NCI-H2029 (cell line): ENCODE results near the gene HSD17B1.
"Not testable (repeated sequence)": the region's sequence is repeated elsewhere in the genome, so short reads cannot be mapped to it uniquely, and the experiment has no call there.

ENCODE experiments used
- DNase-seq: peaks from one replicate; lab custom pipeline; 2025; lab: John Stamatoyannopoulos, UW

Gene HSD17B1

GRCh38 chr17:42525221-42525620, 27.5 kb upstream of the HSD17B1 start:
- DNase-seq: no peak

GRCh38 chr17:42526031-42526444, 26.7 kb upstream of the HSD17B1 start:
- DNase-seq: no peak

- DNase-seq: no peak
Observed at GRCh38 chr17:42527932-42528331, 24.8 kb upstream of the HSD17B1 start.

- no peak for DNase-seq
Observed at GRCh38 chr17:42529061-42529460, 23.7 kb upstream of the HSD17B1 start.

GRCh38 chr17:42530952-42531454, 21.7 kb upstream of the HSD17B1 start:
- DNase-seq: no peak

DNA sequence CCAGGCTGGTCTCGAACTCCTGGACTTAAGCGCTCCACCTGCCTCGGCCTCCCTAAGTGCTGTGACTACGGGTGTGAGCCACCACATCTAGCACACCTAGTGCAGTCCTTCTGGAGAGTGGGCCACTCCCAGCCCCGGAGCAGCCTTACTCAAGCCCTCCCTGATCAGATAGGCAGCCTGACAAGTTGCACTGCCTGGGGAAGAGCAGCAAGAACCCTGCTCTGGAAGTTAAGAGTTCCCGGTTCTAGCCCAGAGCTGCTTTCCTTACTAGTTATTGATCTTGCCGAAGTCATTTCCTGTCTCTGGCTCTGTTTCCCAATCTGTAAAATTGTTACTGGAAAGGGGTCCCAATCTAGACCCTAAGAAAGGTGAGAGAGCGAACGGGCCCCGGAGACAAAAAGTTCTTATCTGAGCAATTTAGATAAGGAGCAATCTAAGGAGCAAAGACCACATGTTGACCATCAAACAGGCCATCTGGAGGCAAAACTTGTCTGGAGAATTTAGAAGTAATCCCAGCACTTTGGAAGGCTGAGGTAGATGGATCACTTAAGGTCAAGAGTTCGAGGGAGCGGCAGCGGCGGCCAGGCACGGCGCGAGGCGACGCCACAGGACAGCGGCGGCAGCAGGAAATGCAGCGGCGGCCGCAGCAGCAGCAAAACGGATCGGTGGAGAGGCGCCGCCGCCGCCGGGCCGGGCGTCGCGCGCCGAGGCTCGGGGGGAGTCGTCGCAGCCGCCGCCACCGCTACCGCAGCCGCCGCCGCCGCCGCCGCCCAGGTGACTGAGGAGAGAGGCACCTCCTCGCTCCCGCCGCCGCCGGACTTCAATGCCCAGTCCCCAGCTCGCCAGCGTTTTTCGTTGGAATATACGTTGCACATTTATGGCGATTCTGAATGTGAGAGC, 21.0 kb upstream of the HSD17B1 start:
- DNase-seq: no peak

- DNase-seq: no peak
Observed at GRCh38 chr17:42535155-42536047, 17.3 kb upstream of the HSD17B1 start.

DNA sequence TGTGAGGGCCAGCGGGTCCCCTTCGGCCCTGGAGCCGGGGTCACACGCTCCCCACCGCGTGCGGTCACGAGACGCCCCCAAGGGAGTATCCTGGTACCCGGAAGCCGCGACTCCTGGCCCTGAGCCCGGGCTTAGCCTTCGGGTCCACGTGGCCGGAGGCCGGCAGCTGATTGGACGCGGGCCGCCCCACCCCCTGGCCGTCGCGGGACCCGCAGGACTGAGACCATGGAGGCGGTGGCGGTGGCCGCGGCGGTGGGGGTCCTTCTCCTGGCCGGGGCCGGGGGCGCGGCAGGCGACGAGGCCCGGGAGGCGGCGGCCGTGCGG, 16.7 kb upstream of the HSD17B1 start, which contains the start of gene NAGLU:
NAGLU (plus strand) TSS at position 194 of the 324 bp plus-strand sequence; CDS start at position 226, 32 bp downstream.
- DNase-seq: peak; percentile 79

DNA sequence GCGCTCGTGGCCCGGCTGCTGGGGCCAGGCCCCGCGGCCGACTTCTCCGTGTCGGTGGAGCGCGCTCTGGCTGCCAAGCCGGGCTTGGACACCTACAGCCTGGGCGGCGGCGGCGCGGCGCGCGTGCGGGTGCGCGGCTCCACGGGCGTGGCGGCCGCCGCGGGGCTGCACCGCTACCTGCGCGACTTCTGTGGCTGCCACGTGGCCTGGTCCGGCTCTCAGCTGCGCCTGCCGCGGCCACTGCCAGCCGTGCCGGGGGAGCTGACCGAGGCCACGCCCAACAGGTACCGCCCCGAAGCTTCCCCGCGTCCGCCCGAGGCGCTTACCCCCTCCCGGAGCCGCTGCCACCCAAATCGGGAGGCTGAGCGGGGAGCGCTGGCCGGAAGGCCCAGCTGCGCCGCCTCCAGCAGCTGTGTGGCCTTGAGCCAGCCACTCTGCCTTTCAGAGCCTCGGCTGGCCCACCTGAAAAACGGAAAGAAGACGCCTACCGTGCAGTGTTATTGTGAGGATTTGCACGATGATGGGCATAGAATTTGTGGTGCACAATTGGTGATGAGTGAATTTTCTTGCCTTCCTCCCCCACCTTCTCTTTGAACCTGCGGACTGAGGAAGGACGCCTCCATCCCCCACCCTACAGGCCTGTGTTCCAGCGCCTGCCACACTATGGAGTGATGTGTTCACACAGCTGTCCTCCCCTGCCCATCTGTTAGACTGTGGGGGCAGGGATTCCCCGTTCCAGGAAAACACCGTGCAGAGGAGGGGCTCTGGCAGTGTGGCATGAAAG, 16.2 kb upstream of the HSD17B1 start:
- peak; percentile 78 for DNase-seq

DNA sequence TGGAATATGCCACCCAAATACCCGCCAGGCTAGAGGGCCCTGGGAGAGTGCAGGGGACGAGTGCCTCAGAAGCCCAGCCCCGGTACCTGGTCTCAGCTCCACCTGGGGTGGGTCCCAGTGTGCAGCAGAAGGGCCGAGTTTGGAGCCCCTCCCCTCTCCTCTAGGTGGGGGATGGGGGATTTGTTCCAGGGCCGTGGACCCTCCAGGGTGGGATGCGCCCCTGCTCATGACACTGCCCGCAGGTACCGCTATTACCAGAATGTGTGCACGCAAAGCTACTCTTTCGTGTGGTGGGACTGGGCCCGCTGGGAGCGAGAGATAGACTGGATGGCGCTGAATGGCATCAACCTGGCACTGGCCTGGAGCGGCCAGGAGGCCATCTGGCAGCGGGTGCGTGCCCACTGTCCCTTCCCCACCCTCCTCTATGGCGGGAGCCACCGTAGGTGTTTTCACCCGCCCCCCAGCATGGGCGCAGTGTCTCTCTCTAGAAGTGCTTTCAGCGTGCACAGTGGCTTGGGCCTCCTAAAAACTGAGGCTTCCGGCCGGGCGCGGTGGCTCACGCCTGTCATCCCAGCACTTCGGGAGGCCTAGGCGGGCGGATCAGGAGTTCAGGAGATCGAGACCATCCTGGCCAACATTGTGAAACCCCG, 15.4 kb upstream of the HSD17B1 start:
- DNase-seq: no peak

DNA sequence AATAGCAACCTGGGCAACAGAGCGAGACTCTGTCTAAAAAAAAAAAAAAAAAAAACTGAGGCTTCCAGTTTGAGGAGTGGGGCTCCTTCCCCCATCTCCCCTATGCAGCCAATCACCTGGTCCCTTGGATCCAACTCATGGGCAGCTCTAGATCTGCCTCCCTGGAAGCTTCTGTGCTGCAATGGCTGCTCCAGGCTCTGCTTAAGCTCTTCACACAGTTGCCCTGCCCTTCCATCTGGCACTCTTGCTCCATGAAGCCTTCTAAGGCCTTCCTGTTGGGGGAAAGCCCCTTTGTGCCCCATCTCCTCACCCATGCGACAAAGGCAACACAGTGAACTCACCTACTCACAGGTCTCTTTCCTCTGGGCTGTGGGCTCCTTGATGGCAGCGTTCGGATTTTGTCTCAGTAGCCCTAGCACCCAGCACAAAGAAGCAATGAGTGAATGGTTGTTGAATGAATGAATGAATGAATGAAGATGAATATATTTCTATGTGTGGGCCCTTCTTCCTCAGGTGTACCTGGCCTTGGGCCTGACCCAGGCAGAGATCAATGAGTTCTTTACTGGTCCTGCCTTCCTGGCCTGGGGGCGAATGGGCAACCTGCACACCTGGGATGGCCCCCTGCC, 14.8 kb upstream of the HSD17B1 start:
- DNase-seq: no peak

DNA sequence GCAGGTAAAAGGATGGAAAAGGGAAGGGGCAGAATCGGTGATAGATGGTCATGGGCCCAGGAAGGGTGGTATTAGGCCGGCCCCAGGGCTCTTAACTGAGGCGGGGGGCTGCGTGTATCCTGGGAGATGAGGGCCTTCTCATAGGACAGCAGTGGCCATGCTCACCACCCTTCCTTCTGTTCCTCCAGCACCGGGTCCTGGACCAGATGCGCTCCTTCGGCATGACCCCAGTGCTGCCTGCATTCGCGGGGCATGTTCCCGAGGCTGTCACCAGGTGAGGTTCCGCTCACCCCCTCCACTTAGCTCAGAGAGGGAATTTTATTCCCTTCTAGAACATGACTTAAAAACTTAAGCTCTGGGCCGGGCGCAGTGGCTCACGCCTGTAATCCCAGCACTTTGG, 14.2 kb upstream of the HSD17B1 start:
- DNase-seq: no peak

DNA sequence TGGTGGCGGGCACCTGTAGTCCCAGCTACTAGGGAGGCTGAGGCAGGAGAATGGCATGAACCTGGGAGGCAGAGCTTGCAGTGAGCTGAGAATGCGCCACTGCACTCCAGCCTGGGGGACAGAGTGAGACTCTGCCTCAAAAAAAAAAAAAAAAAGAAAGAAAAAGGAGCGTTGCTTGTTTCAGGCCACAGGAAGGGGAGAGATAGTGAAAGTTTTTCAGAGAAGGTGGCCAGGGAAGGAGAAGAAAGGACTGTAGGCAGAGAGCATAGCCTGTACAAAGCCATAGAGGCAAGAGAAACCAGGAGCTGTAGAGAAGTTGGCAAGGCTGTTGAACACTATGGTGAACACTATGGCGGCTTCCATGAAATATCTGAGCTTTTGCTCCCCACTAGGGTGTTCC, 12.2 kb upstream of the HSD17B1 start:
- DNase-seq: not testable (repeated sequence)

- peak; percentile 24 for DNase-seq
Observed at GRCh38 chr17:42541041-42541833, 11.5 kb upstream of the HSD17B1 start.

DNA sequence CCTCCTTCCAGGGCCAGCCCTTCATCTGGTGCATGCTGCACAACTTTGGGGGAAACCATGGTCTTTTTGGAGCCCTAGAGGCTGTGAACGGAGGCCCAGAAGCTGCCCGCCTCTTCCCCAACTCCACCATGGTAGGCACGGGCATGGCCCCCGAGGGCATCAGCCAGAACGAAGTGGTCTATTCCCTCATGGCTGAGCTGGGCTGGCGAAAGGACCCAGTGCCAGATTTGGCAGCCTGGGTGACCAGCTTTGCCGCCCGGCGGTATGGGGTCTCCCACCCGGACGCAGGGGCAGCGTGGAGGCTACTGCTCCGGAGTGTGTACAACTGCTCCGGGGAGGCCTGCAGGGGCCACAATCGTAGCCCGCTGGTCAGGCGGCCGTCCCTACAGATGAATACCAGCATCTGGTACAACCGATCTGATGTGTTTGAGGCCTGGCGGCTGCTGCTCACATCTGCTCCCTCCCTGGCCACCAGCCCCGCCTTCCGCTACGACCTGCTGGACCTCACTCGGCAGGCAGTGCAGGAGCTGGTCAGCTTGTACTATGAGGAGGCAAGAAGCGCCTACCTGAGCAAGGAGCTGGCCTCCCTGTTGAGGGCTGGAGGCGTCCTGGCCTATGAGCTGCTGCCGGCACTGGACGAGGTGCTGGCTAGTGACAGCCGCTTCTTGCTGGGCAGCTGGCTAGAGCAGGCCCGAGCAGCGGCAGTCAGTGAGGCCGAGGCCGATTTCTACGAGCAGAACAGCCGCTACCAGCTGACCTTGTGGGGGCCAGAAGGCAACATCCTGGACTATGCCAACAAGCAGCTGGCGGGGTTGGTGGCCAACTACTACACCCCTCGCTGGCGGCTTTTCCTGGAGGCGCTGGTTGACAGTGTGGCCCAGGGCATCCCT, 9.3 kb upstream of the HSD17B1 start:
- no peak for DNase-seq

- DNase-seq: no peak
Observed at GRCh38 chr17:42544874-42545283, 7.8 kb upstream of the HSD17B1 start.

DNA sequence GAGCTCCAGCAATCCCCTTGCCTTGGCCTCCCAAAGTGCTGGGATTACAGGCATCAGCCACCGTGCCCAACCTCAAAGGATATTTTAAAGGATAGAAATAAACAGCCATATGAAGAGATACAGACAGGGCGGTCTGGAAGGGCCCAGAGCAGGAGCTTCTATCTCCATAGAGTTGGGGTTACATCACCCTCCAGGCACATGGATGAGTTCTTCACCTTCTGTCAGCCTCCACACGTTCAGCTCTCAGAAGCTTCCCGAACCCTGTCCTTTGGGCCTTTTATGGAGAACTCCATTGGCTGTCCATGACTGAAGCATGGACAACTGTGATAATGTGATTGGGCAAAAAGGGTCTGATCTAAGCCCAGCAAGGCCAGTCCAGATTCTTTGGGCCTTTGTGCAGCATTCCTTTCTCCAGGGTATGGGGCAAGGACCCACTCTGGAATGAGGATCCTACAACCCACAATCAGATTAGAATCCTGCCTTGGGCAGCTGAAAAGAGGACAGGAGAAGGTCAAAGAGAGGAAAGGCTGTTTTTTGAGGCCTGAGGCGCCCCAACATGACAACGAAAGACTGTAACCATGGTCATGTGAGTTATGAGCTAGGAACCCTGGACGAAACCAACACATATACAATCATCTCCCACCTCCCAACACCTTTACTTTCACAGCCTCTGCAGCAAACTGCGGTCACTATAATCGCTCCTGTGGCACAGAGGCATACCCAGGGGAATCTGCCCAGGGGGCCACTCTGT, 6.8 kb upstream of the HSD17B1 start:
- not testable (repeated sequence) for DNase-seq

GRCh38 chr17:42547001-42547461, 5.7 kb upstream of the HSD17B1 start:
- DNase-seq: no peak
